Esophagus muscularis mucosa (tissue), 3 donors: ENCODE data around the gene PHKA2.

Source experiments
- POLR2A ChIP-seq: fragments of 450-650 bp; IDR thresholded peaks from one replicate; pipeline ENCODE4 v1.6.1; 2017; ENCODE audit warnings: antibody characterized with exemption, moderate library complexity, mild to moderate bottlenecking, low read depth
- POLR2AphosphoS5 ChIP-seq, 2 donors: sonication (generic); formaldehyde crosslinking; IDR thresholded peaks; one replicate each; pipeline ENCODE4 v1.6.1; 2017; ENCODE audit warnings: antibody characterized with exemption in 2 of 2
- TF ChIP-seq, protein P1 (sequence below), 3 experiments: fragments of 200-600 bp in 2 of 3; fragments of 450-650 bp in 1 of 3; sonication (generic) in 2 of 3; IDR thresholded peaks; one replicate each; pipeline ENCODE4 v1.5.1; 2017 to 2019; ENCODE audit warnings: antibody characterized with exemption in 3 of 3, mild to moderate bottlenecking in 2 of 3, moderate library complexity in 1 of 3

- TF ChIP-seq POLR2A (no peak), POLR2AphosphoS5 (IDR thresholded peaks at IDR 0.05) (no peak)
- TF ChIP-seq, protein P1, sequence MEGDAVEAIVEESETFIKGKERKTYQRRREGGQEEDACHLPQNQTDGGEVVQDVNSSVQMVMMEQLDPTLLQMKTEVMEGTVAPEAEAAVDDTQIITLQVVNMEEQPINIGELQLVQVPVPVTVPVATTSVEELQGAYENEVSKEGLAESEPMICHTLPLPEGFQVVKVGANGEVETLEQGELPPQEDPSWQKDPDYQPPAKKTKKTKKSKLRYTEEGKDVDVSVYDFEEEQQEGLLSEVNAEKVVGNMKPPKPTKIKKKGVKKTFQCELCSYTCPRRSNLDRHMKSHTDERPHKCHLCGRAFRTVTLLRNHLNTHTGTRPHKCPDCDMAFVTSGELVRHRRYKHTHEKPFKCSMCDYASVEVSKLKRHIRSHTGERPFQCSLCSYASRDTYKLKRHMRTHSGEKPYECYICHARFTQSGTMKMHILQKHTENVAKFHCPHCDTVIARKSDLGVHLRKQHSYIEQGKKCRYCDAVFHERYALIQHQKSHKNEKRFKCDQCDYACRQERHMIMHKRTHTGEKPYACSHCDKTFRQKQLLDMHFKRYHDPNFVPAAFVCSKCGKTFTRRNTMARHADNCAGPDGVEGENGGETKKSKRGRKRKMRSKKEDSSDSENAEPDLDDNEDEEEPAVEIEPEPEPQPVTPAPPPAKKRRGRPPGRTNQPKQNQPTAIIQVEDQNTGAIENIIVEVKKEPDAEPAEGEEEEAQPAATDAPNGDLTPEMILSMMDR (IDR thresholded peaks at IDR 0.05) = no peak
Measured at GRCh38 chrX:18898091-18898490, 85.8 kb downstream of the PHKA2 start.
